Tibial nerve (tissue), 4 donors: ENCODE results near the gene KLHL42.

Experiments used
- EP300 ChIP-seq, 2 donors: sonication (generic); formaldehyde crosslinking; IDR thresholded peaks; one replicate each; pipeline ENCODE4 v1.6.1; 2017; ENCODE audit warnings: antibody characterized with exemption in 2 of 2, mild to moderate bottlenecking in 1 of 2
- POLR2A ChIP-seq, 2 donors: fragments of 450-650 bp; IDR thresholded peaks; one replicate each; pipeline ENCODE4 v1.6.1; 2017; ENCODE audit warnings: antibody characterized with exemption in 2 of 2, mild to moderate bottlenecking in 2 of 2, moderate library complexity in 2 of 2
- TF ChIP-seq, protein P1 (sequence below), 5 experiments: fragments of 200-600 bp in 3 of 5; fragments of 450-650 bp in 2 of 5; sonication (generic) in 3 of 5; IDR thresholded peaks; one replicate each; pipeline ENCODE4 v1.5.1; 2016 to 2019; ENCODE audit warnings: antibody characterized with exemption in 5 of 5, mild to moderate bottlenecking in 3 of 5, moderate library complexity in 2 of 5

DNA sequence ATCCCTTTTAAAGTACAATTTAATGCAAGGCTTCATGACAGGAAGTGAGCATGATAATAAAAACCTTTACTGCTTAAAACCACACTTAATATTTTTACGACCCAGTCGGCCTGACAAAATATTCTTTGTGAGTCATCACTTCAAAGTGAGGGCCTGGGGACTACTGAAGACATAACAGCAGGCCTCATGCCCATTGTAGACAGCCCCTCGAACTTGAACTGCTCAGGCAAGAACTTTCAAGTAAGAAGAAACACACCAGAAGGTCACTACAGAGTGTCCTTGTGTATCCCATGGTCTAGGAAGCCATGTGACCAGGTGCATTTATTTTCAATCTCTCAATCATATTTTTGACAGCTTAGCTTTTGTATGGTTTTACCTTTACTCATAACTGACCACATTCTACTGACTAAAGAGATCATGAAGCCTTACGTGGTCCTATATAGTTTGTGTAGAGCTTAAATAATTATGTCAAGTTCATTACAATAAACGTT is 61.4 kb downstream of the KLHL42 start:
- TF ChIP-seq, protein P1, sequence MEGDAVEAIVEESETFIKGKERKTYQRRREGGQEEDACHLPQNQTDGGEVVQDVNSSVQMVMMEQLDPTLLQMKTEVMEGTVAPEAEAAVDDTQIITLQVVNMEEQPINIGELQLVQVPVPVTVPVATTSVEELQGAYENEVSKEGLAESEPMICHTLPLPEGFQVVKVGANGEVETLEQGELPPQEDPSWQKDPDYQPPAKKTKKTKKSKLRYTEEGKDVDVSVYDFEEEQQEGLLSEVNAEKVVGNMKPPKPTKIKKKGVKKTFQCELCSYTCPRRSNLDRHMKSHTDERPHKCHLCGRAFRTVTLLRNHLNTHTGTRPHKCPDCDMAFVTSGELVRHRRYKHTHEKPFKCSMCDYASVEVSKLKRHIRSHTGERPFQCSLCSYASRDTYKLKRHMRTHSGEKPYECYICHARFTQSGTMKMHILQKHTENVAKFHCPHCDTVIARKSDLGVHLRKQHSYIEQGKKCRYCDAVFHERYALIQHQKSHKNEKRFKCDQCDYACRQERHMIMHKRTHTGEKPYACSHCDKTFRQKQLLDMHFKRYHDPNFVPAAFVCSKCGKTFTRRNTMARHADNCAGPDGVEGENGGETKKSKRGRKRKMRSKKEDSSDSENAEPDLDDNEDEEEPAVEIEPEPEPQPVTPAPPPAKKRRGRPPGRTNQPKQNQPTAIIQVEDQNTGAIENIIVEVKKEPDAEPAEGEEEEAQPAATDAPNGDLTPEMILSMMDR (IDR thresholded peaks at IDR 0.05), result no peak
- TF ChIP-seq EP300 (IDR thresholded peaks at IDR 0.05), result no peak
- no peak for TF ChIP-seq POLR2A (IDR thresholded peaks at IDR 0.05)
